ENCODE results near the gene YPEL3. TPM values are rescaled to one million over a fixed set of nuclear protein-coding genes. Genes with fewer than 3 reads are reported as not detected.
"Not testable (repeated sequence)": the region's sequence is repeated elsewhere in the genome, so short reads cannot be mapped to it uniquely, and the experiment has no call there.

The YPEL3 gene
- total and polyA plus RNA-seq, 2 of the 8 experiments (the other 6 are each of a cell fraction or from before 2014, with no cell fraction given) = 40.3 to 53.3 TPM

DNA sequence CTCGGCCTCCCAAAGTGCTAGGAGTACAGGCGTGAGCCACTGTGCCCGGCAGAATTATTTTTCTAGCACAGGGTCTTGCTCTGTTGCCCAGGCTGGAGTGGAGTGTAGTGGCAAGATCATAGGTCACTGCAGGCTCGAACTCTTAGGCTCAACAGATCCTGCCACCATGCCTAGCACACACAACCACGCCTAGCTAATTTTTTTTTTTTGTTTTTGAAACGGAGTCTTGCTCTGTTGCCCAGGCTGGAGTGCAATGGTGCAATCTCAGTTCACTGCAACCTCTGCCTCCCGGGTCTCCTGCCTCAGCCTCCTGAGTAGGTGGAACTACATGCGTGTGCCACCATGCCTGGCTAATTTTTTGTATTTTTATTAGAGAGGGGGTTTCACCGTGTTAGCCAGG lies 29.7 kb upstream of the YPEL3 start:
- not testable (repeated sequence) for DNase-seq (ENCODE audit: low read depth in 1 of 2, low spot score in 2 of 2); H4K20me1 ChIP-seq (replicated peaks in 1 of 2; ENCODE audit: control insufficient read depth in 1 of 2, insufficient read depth in 2 of 2, low read length in 2 of 2); H3K9ac ChIP-seq (replicated peaks in 1 of 4; ENCODE audit: extremely low read depth in 1 of 4, low read depth in 3 of 4, low read length in 3 of 4); H3K4ac ChIP-seq (replicated peaks; ENCODE audit: insufficient read length, low read depth, low read length); H4K8ac ChIP-seq (ENCODE audit: extremely low read depth, insufficient read depth, low read length); FAIRE-seq; H3K27ac ChIP-seq (ENCODE audit: low read depth, low read length); H2BK15ac ChIP-seq (ENCODE audit: low read length); H3K56ac ChIP-seq (replicated peaks; ENCODE audit: insufficient read length, low read depth, low read length); H4K5ac ChIP-seq (ENCODE audit: insufficient read length, low read depth, low read length); H3K27me3 ChIP-seq (replicated peaks in 1 of 4; ENCODE audit: control insufficient read depth in 3 of 4, extremely low read depth in 1 of 4, insufficient read depth in 3 of 4, low read length in 3 of 4); H2AFZ ChIP-seq (ENCODE audit: low read length); H3K79me2 ChIP-seq (ENCODE audit: control insufficient read depth in 1 of 2, insufficient read depth in 2 of 2, low read length in 2 of 2); H3K4me2 ChIP-seq (ENCODE audit: insufficient read depth in 1 of 2, low read depth in 2 of 2, low read length in 2 of 2); H2BK5ac ChIP-seq (ENCODE audit: low read depth, low read length); H4K91ac ChIP-seq (replicated peaks; ENCODE audit: insufficient read length, low read length); H3K4me3 ChIP-seq (ENCODE audit: extremely low read depth in 1 of 4, insufficient read depth in 2 of 4, low read depth in 3 of 4, low read length in 4 of 4); H2BK120ac ChIP-seq (replicated peaks; ENCODE audit: low read depth, low read length); H3K23me2 ChIP-seq (ENCODE audit: low read depth, low read length); H3K18ac ChIP-seq (ENCODE audit: extremely low read depth, low read length); H3K36me3 ChIP-seq (ENCODE audit: control insufficient read depth in 2 of 4, insufficient read depth in 4 of 4, low read length in 3 of 4); H2BK12ac ChIP-seq (ENCODE audit: low read depth, low read length); H2AK5ac ChIP-seq (ENCODE audit: low read depth, low read length); H3K9me3 ChIP-seq (ENCODE audit: insufficient read depth in 2 of 2, low read depth in 1 of 2, low read length in 1 of 2); H3K4me1 ChIP-seq (replicated peaks in 1 of 4; ENCODE audit: control insufficient read depth in 3 of 4, insufficient read depth in 4 of 4, low read length in 3 of 4); H3K14ac ChIP-seq (ENCODE audit: insufficient read length); H3K79me1 ChIP-seq (ENCODE audit: low read depth, low read length); H2BK20ac ChIP-seq (ENCODE audit: low read length); H3K23ac ChIP-seq (ENCODE audit: insufficient read length)
- 94% methylated on average over 9 of the region's 9 CpGs; no CpG with 5 or more reads in 1 of the 2 experiments for WGBS, 2 experiments (ENCODE audit: extremely low coverage in 1 of 2, insufficient coverage in 1 of 2, insufficient read length in 1 of 2, insufficient replicate concordance in 2 of 2, low coverage in 1 of 2, low lambda C conversion rate in 2 of 2, missing lambda C conversion rate in 1 of 2)
- POLR2A ChIA-PET (ENCODE audit: partially characterized antibody) = interaction anchor here (1.1 kb wide), 1 partner anchor 10 kb away, joined by 4 read pairs; no protein-coding TSS in a partner anchor
- CTCF ChIA-PET (ENCODE audit: partially characterized antibody) = interaction anchor here (0.6 to 4.2 kb wide), 4 partner anchors 13 to 571 kb away, joined by 3 to 30 read pairs (median 3); partner anchors contain the start of gene GDPD3
